ENCODE data around the gene FBXW9. TPM values are rescaled to one million over a fixed set of nuclear protein-coding genes. Genes with fewer than 3 reads are reported as not detected.
"Not testable (repeated sequence)": the region's sequence is repeated elsewhere in the genome, so short reads cannot be mapped to it uniquely, and the experiment has no call there.

FBXW9 gene
- total RNA-seq, 6 donors from 2014 or later, result 6.5 to 13.7 (median 8.7) TPM

DNA sequence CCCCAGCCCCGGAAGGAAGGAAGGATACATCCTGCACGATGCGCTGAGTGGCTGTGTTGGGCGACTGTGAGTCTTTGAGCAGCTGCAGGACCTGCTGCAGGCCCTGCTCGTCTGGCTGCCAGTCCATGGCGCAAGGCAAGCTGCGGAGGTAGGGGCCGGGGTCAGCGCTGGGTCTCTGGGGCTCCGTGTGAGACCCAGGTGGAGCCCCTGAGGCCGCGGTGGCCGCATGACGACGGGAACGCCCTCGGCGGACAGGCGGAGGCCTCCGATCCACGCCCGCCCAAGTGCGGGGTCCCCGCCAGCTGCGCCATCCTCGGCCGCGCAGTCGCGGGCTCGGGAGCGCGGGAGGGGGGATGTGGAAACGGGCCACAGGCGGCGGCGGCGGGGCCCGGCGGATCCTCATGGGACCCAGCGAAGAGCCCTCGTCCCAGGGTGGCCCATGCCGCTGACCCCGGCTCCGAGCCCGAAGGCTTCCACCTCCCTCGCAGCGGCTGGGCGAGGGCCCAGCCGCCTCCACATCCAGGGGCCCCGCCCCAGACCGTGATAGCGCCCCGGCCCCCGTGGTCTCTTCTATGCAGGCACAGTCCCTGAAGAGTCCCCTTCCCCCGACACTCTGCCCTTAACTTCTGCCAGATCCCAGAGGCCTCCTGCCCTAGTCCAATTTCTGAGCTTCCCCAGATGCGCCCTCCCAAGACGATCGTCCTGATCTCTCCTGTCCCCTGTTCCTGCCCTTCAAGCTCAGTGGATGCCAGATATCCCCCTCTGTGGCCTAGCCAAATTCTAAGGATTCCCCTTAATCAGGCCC, 24.6 kb upstream of the FBXW9 start:
- TF ChIP-seq, protein P1, sequence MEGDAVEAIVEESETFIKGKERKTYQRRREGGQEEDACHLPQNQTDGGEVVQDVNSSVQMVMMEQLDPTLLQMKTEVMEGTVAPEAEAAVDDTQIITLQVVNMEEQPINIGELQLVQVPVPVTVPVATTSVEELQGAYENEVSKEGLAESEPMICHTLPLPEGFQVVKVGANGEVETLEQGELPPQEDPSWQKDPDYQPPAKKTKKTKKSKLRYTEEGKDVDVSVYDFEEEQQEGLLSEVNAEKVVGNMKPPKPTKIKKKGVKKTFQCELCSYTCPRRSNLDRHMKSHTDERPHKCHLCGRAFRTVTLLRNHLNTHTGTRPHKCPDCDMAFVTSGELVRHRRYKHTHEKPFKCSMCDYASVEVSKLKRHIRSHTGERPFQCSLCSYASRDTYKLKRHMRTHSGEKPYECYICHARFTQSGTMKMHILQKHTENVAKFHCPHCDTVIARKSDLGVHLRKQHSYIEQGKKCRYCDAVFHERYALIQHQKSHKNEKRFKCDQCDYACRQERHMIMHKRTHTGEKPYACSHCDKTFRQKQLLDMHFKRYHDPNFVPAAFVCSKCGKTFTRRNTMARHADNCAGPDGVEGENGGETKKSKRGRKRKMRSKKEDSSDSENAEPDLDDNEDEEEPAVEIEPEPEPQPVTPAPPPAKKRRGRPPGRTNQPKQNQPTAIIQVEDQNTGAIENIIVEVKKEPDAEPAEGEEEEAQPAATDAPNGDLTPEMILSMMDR (IDR thresholded peaks at IDR 0.05), result no peak
- TF ChIP-seq POLR2AphosphoS5 (IDR thresholded peaks at IDR 0.05), result no peak
- TF ChIP-seq EP300 (IDR thresholded peaks at IDR 0.05), result no peak
- TF ChIP-seq POLR2A (IDR thresholded peaks at IDR 0.05), result no peak
- H3K4me3 ChIP-seq, result peak overlapping the region; percentile 83 to 95 (median 92)
- H3K4me1 ChIP-seq, result peaks cover 31 to 38% (median 34%) of the 10 kb centered on the region in 4 donors
- no peaks in the 10 kb centered on the region for H3K9me3 ChIP-seq
- H3K27me3 ChIP-seq, result no peaks in the 10 kb centered on the region
- ATAC-seq (ENCODE audit: low FRiP score in 2 of 2), result peak in 1 of 2 donors; percentile 25
- H3K36me3 ChIP-seq, result peaks cover 5 to 26% (median 16%) of the 10 kb centered on the region in 4 donors
- H3K27ac ChIP-seq, result peak overlapping the region; percentile 92 to 98 (median 94)
- WGBS, 2 donors, result 2 to 22% methylated on average over 17 to 19 of the region's 59 CpGs
- DNase-seq, result peak in 1 of 2 donors; percentile 88

DNA sequence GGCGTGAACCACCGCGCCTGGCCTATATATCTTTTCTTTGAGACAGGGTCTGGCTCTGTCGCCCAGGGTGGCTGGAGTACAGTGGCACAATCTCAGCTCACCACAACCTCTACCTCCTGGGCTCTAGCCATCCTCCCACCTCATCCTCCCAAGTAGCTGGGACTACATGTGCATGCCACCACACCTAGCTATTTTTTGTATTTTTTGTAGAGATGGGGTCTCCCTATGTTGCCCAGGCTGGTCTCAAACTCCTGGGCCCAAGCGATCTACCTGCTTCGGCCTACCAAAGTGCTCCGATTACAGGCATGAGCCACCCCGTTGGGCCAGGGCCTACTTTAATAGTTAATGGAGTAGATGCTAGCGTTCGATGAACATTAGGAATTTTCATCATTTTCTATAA, 23.9 kb upstream of the FBXW9 start:
- 88 to 91% methylated on average over 10 of the region's 10 CpGs for WGBS, 2 donors
- H3K27ac ChIP-seq, result peak overlapping the region in 2 of 4 donors; percentile 92 to 98
- H3K4me3 ChIP-seq, result peak overlapping the region in 2 of 4 donors; percentile 92 to 95
- ATAC-seq (ENCODE audit: low FRiP score in 2 of 2), result no peak
- H3K27me3 ChIP-seq, result no peaks in the 10 kb centered on the region
- DNase-seq, result no peak
- H3K9me3 ChIP-seq, result no peaks in the 10 kb centered on the region
- TF ChIP-seq POLR2A (IDR thresholded peaks at IDR 0.05) (no peak), POLR2AphosphoS5 (IDR thresholded peaks at IDR 0.05) (no peak), EP300 (IDR thresholded peaks at IDR 0.05) (no peak)
- TF ChIP-seq, protein P1 (IDR thresholded peaks at IDR 0.05), result no peak
- H3K4me1 ChIP-seq, result peaks cover 31 to 38% (median 34%) of the 10 kb centered on the region in 4 donors
- H3K36me3 ChIP-seq, result peaks cover 9 to 33% (median 22%) of the 10 kb centered on the region in 4 donors

DNA sequence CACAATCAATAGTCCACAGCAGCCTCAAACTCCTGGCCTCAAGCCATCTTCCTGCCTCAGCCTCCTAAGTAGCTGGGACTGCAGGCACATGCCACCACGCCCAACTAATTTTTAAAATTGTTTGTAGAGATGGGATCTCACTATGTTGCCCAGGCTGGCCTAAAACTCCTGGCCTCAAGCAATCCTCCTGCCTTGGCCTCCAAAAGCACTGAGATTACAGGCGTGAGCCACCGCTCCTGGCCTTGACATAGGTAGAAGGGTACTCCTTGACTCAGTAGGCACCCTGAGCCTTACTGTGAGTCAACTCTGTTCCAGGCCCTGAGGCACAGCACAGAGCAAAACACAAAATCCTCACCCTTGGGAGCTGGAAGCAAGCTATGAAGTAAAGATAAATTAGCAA, 19.5 kb upstream of the FBXW9 start:
- peaks cover 18 to 74% (median 60%) of the 10 kb centered on the region in 4 donors for H3K36me3 ChIP-seq
- no peak for ATAC-seq (ENCODE audit: low FRiP score in 2 of 2)
- no peak overlapping the region for H3K4me3 ChIP-seq
- H3K27me3 ChIP-seq, result no peaks in the 10 kb centered on the region
- 92 to 100% methylated on average over 3 of the region's 3 CpGs for WGBS, 2 donors
- no peak overlapping the region for H3K27ac ChIP-seq
- no peaks in the 10 kb centered on the region for H3K9me3 ChIP-seq
- no peak for TF ChIP-seq POLR2AphosphoS5 (IDR thresholded peaks at IDR 0.05)
- peaks cover 9 to 10% (median 10%) of the 10 kb centered on the region in 4 donors for H3K4me1 ChIP-seq
- DNase-seq, result no peak

DNA sequence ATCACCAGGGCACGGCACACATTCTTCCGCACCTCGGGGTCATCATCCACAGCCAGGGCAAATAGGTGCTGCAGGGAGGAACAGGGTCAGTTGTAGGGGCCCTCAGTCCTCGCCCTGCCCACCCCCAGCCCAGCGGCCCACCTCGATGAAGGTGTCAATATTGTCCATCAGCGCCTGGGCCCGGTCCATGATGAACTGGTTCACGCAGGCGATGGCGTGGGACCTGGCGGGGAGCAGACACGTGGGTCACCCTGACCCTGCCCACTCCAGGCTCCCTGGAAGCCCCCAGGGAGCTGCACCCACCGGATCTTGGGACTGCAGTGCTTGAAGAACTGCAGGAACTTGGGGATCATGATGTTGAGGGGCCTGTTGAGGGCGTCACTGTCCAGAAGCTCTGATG, 18.7 kb upstream of the FBXW9 start:
- Histone ChIP-seq H3K36me3 (peaks cover 27 to 82% (median 68%) of the 10 kb centered on the region in 4 donors), H3K27ac (no peak overlapping the region), H3K27me3 (no peaks in the 10 kb centered on the region), H3K4me3 (no peak overlapping the region), H3K4me1 (peaks cover under 1 to 2% (median 1%) of the 10 kb centered on the region in 4 donors), H3K9me3 (no peaks in the 10 kb centered on the region)
- DNase-seq (no peak), ATAC-seq (ENCODE audit: low FRiP score in 2 of 2) (no peak)
- no peak for TF ChIP-seq EP300 (IDR thresholded peaks at IDR 0.05)
- no peak for TF ChIP-seq POLR2AphosphoS5 (IDR thresholded peaks at IDR 0.05)
- TF ChIP-seq POLR2A (IDR thresholded peaks at IDR 0.05), result no peak
- TF ChIP-seq, protein P1 (IDR thresholded peaks at IDR 0.05), result no peak
- WGBS, 2 donors, result 94 to 97% methylated on average over 6 to 15 of the region's 15 CpGs

DNA sequence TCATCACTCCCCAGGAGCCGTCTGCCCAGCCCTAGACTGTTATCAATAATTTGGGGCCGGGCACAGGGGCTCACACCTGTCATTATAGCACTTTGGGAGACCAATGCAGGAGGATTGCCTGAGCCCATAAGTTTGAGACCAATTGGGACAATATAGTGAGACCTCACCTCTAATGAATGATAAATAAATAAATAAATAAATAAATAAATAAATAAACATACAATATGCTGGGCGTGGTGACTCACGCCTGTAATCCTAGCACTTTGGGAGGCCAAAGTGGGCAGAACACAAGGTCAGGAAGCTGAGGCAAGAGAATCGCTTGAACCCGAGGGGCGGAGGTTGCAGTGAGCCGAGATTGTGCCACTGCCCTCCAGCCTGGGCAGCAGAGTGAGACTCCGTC, 16.9 kb upstream of the FBXW9 start:
- H3K36me3 ChIP-seq, result peaks cover 36 to 93% (median 78%) of the 10 kb centered on the region in 4 donors
- H3K27ac ChIP-seq; H3K4me3 ChIP-seq; DNase-seq; H3K27me3 ChIP-seq; H3K9me3 ChIP-seq; ATAC-seq (ENCODE audit: low FRiP score in 2 of 2); H3K4me1 ChIP-seq: not testable (repeated sequence)
- WGBS, 2 donors, result 96 to 98% methylated on average over 9 of the region's 9 CpGs
